Measurements from ENCODE around the gene PCCA. TPM values are rescaled to one million over a fixed set of nuclear protein-coding genes. Genes with fewer than 3 reads are reported as not detected.

Gene PCCA
- total and polyA plus RNA-seq, 2 of the 13 experiments (the other 11 are each of a cell fraction or from before 2014, with no cell fraction given): 15.0 to 32.2 TPM

DNA sequence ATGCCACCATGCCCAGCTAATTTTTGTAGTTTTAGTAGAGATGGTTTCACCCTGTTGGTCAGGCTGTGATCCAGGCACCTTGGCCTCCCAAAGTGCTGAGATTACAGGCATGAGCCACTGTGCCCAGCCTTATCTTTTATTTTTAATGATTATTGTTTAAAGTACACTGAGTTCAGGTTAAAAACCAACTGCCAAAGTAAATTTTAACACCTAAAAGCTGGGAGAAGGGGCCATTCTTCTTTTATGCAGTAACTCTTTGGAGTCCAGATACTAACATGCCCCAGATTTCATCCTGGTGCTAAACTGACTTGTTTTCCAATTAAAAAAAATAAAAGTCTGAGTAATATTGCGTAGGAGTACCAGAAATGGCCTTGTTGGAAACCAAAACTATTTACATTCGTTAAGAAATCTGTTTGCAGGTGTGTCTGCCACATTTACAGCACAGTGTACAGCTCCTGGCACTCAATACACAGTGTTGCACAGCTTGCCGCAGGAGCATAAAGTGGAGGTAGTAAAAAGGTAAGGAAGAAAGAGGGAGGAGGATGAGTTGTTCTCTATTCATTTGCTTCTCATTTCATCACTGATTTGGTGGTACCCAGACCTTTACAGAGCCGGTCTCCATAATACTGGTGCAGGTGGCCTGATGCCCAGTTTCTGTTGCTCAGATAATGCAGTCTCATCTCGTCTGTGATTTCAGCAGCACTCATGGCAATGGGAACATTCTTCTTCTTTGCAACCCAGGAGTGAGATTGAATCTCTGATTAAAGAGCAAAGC is 108.9 kb downstream of the PCCA start:
- H3K4me3 ChIP-seq (replicated peaks in 1 of 3; ENCODE audit: insufficient read depth in 1 of 3, low read depth in 2 of 3, low read length in 3 of 3): no peak overlapping the region
- no peaks in the 10 kb centered on the region for H3K36me3 ChIP-seq (replicated peaks in 1 of 2; ENCODE audit: control insufficient read depth in 1 of 2, insufficient read depth in 2 of 2, low read length in 2 of 2)
- no peaks in the 10 kb centered on the region for H4K20me1 ChIP-seq (ENCODE audit: insufficient read depth, low read length)
- FAIRE-seq: no peak
- H3K79me2 ChIP-seq (ENCODE audit: insufficient read depth, low read length): no peaks in the 10 kb centered on the region
- no peak overlapping the region for H2AFZ ChIP-seq (ENCODE audit: low read length)
- in situ Hi-C loops (cut with HindIII; ENCODE audit: extremely low pct_ligation_motif_present, low pct_unique_long_range_greater_than_20kb) (no loop called here), intact Hi-C loops (cut with micrococcal nuclease; ENCODE audit: unreplicated experiment) (no loop called here)
- peaks cover 18% of the 10 kb centered on the region for H3K4me1 ChIP-seq (ENCODE audit: insufficient read depth, low read length)
- TF ChIP-seq SPEN (CRISPR knock-in tag; IDR thresholded peaks at IDR 0.05; ENCODE audit: low read depth) (no peak), NR2C2 (CRISPR knock-in tag; IDR thresholded peaks at IDR 0.05; ENCODE audit: borderline replicate concordance) (no peak), RFX3 (CRISPR knock-in tag; IDR thresholded peaks at IDR 0.05) (no peak), GTF2F1 (IDR thresholded peaks at IDR 0.05; ENCODE audit: low read length) (no peak)
- H3K9me3 ChIP-seq (ENCODE audit: low read length): no peaks in the 10 kb centered on the region; the same call in 1 of the 2 replicates
- ATAC-seq: peak; percentile 70
- POLR2A ChIA-PET: no interaction called here
- H3K9ac ChIP-seq (ENCODE audit: insufficient read depth, low read depth, low read length): no peak overlapping the region
- no peak for DNase-seq (ENCODE audit: low spot score)
- H3K4me2 ChIP-seq (ENCODE audit: low read depth, low read length): no peak overlapping the region
- no peaks in the 10 kb centered on the region for H3K27me3 ChIP-seq (ENCODE audit: control insufficient read depth in 1 of 2, insufficient read depth in 2 of 2, low read length in 2 of 2)
- 69% methylated on average over 5 of the region's 5 CpGs for WGBS (ENCODE audit: low lambda C conversion rate)
- no peak overlapping the region for H3K27ac ChIP-seq (ENCODE audit: extremely low read length, insufficient read depth, low read length)
- CTCF ChIA-PET (ENCODE audit: low intra/inter-chr PET ratio, low total read pairs): no interaction called here
- BruUV-seq (replicated peaks): no TSS peak

DNA sequence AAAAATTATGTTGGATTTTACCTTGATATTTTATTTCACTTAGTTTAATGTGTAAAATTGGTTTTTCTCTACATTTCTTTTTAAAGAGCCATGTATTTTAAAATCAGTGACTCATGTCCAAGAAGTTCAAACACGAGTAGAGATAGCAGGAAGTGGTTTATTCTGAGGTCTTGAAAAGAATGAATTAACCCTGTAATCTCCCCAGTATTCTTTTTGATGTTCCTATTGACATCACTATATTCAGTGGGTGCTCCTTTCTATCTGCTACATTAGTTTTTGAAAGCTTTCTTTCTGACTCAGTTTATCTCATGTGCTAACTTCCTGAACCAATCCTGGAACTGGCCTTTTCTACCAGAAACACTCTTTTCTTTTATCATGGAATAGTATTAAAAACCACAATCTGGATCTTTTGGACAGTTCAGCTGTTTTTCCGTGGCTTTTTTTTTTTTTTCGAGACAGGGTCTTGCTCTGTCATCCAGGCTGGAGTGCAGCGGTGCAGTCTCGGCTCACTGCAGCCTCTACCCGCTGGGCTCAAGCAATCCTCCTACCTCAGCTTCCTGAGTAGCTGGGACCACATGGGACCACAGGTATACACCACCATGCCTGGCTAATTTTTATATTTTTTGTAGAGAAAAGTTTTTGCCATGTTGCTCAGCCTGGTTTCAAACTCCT is 114.9 kb downstream of the PCCA start:
- Histone ChIP-seq H3K9me3 (ENCODE audit: low read length) (no peaks in the 10 kb centered on the region; the same call in 1 of the 2 replicates), H3K4me2 (ENCODE audit: low read depth, low read length) (no peak overlapping the region), H3K4me3 (replicated peaks in 1 of 3; ENCODE audit: insufficient read depth in 1 of 3, low read depth in 2 of 3, low read length in 3 of 3) (no peak overlapping the region), H2AFZ (ENCODE audit: low read length) (no peak overlapping the region), H3K79me2 (ENCODE audit: insufficient read depth, low read length) (no peaks in the 10 kb centered on the region), H3K36me3 (replicated peaks in 1 of 2; ENCODE audit: control insufficient read depth in 1 of 2, insufficient read depth in 2 of 2, low read length in 2 of 2) (no peaks in the 10 kb centered on the region), H3K9ac (ENCODE audit: insufficient read depth, low read depth, low read length) (no peak overlapping the region), H3K4me1 (ENCODE audit: insufficient read depth, low read length) (peaks cover 1% of the 10 kb centered on the region; the same call in 1 of the 2 replicates), H3K27me3 (ENCODE audit: control insufficient read depth in 1 of 2, insufficient read depth in 2 of 2, low read length in 2 of 2) (no peaks in the 10 kb centered on the region), H4K20me1 (ENCODE audit: insufficient read depth, low read length) (no peaks in the 10 kb centered on the region), H3K27ac (ENCODE audit: extremely low read length, insufficient read depth, low read length) (no peak overlapping the region)
- POLR2A ChIA-PET: no interaction called here
- CTCF ChIA-PET (ENCODE audit: low intra/inter-chr PET ratio, low total read pairs): no interaction called here
- ATAC-seq (no peak), DNase-seq (ENCODE audit: low spot score) (no peak), FAIRE-seq (no peak)
- intact Hi-C loops (cut with micrococcal nuclease; ENCODE audit: unreplicated experiment): no loop called here
- WGBS (ENCODE audit: low lambda C conversion rate): 94% methylated on average over 6 of the region's 6 CpGs
- no TSS peak for BruUV-seq (replicated peaks)
- in situ Hi-C loops (cut with HindIII; ENCODE audit: extremely low pct_ligation_motif_present, low pct_unique_long_range_greater_than_20kb): no loop called here
- TF ChIP-seq, protein P1, sequence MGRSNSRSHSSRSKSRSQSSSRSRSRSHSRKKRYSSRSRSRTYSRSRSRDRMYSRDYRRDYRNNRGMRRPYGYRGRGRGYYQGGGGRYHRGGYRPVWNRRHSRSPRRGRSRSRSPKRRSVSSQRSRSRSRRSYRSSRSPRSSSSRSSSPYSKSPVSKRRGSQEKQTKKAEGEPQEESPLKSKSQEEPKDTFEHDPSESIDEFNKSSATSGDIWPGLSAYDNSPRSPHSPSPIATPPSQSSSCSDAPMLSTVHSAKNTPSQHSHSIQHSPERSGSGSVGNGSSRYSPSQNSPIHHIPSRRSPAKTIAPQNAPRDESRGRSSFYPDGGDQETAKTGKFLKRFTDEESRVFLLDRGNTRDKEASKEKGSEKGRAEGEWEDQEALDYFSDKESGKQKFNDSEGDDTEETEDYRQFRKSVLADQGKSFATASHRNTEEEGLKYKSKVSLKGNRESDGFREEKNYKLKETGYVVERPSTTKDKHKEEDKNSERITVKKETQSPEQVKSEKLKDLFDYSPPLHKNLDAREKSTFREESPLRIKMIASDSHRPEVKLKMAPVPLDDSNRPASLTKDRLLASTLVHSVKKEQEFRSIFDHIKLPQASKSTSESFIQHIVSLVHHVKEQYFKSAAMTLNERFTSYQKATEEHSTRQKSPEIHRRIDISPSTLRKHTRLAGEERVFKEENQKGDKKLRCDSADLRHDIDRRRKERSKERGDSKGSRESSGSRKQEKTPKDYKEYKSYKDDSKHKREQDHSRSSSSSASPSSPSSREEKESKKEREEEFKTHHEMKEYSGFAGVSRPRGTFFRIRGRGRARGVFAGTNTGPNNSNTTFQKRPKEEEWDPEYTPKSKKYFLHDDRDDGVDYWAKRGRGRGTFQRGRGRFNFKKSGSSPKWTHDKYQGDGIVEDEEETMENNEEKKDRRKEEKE (IDR thresholded peaks at IDR 0.05): no peak
- TF ChIP-seq ZFP41 (CRISPR knock-in tag; IDR thresholded peaks at IDR 0.05; ENCODE audit: borderline replicate concordance): no peak
- TF ChIP-seq GTF3A (CRISPR knock-in tag; conservative IDR thresholded peaks at IDR 0.05): no peak
- TF ChIP-seq, protein P2, sequence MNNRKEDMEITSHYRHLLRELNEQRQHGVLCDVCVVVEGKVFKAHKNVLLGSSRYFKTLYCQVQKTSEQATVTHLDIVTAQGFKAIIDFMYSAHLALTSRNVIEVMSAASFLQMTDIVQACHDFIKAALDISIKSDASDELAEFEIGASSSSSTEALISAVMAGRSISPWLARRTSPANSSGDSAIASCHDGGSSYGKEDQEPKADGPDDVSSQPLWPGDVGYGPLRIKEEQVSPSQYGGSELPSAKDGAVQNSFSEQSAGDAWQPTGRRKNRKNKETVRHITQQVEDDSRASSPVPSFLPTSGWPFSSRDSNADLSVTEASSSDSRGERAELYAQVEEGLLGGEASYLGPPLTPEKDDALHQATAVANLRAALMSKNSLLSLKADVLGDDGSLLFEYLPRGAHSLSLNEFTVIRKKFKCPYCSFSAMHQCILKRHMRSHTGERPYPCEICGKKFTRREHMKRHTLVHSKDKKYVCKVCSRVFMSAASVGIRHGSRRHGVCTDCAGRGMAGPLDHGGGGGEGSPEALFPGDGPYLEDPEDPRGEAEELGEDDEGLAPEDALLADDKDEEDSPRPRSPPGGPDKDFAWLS (CRISPR knock-in tag; IDR thresholded peaks at IDR 0.05; ENCODE audit: borderline replicate concordance): no peak
- TF ChIP-seq, protein P3, sequence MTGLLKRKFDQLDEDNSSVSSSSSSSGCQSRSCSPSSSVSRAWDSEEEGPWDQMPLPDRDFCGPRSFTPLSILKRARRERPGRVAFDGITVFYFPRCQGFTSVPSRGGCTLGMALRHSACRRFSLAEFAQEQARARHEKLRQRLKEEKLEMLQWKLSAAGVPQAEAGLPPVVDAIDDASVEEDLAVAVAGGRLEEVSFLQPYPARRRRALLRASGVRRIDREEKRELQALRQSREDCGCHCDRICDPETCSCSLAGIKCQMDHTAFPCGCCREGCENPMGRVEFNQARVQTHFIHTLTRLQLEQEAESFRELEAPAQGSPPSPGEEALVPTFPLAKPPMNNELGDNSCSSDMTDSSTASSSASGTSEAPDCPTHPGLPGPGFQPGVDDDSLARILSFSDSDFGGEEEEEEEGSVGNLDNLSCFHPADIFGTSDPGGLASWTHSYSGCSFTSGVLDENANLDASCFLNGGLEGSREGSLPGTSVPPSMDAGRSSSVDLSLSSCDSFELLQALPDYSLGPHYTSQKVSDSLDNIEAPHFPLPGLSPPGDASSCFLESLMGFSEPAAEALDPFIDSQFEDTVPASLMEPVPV (CRISPR knock-in tag; IDR thresholded peaks at IDR 0.05): no peak
- no peak for TF ChIP-seq ATF1 (CRISPR knock-in tag; IDR thresholded peaks at IDR 0.05)
- no peak for TF ChIP-seq ZNF652 (CRISPR knock-in tag; IDR thresholded peaks at IDR 0.05; ENCODE audit: borderline replicate concordance, low read depth)
